Retinal pigment epithelial cell (primary cell): ENCODE data around the gene CFB.

Source experiments
- DNase-seq: peaks from one replicate; pipeline ENCODE4 v3.0.0-alpha.2; 2010; ENCODE audit warnings: low read depth
- H3K4me3 ChIP-seq: 2 replicates; pipeline ENCODE4 v1.5.1; 2011; ENCODE audit warnings: mild to moderate bottlenecking, low read length, control low read depth, moderate library complexity
- TF ChIP-seq, protein P1 (sequence below): conservative IDR thresholded peaks from 2 replicates; pipeline ENCODE4 v1.5.1; 2011; ENCODE audit warnings: low read depth, low read length, control low read depth, inconsistent platforms

CFB gene

DNA sequence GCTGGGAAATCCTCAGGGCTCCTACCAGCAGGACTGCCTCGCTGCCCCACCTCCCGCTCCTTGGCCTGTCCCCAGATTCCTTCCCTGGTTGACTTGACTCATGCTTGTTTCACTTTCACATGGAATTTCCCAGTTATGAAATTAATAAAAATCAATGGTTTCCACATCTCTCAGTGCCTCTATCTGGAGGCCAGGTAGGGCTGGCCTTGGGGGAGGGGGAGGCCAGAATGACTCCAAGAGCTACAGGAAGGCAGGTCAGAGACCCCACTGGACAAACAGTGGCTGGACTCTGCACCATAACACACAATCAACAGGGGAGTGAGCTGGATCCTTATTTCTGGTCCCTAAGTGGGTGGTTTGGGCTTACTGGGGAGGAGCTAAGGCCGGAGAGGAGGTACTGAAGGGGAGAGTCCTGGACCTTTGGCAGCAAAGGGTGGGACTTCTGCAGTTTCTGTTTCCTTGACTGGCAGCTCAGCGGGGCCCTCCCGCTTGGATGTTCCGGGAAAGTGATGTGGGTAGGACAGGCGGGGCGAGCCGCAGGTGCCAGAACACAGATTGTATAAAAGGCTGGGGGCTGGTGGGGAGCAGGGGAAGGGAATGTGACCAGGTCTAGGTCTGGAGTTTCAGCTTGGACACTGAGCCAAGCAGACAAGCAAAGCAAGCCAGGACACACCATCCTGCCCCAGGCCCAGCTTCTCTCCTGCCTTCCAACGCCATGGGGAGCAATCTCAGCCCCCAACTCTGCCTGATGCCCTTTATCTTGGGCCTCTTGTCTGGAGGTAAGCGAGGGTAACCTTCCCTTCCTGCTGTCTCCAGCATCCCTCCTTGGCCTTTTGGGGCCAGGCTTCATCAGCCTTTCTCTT, at the start of gene CFB:
Gene CFB, plus strand, starts transcription at position 589 of the 863 bp plus-strand sequence. Its CDS starts 127 bp downstream, at position 716.
- TF ChIP-seq, protein P1, sequence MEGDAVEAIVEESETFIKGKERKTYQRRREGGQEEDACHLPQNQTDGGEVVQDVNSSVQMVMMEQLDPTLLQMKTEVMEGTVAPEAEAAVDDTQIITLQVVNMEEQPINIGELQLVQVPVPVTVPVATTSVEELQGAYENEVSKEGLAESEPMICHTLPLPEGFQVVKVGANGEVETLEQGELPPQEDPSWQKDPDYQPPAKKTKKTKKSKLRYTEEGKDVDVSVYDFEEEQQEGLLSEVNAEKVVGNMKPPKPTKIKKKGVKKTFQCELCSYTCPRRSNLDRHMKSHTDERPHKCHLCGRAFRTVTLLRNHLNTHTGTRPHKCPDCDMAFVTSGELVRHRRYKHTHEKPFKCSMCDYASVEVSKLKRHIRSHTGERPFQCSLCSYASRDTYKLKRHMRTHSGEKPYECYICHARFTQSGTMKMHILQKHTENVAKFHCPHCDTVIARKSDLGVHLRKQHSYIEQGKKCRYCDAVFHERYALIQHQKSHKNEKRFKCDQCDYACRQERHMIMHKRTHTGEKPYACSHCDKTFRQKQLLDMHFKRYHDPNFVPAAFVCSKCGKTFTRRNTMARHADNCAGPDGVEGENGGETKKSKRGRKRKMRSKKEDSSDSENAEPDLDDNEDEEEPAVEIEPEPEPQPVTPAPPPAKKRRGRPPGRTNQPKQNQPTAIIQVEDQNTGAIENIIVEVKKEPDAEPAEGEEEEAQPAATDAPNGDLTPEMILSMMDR: no peak
- DNase-seq: peak; percentile 59
- H3K4me3 ChIP-seq: peak within 1 kb of the TSS; percentile 11

DNA sequence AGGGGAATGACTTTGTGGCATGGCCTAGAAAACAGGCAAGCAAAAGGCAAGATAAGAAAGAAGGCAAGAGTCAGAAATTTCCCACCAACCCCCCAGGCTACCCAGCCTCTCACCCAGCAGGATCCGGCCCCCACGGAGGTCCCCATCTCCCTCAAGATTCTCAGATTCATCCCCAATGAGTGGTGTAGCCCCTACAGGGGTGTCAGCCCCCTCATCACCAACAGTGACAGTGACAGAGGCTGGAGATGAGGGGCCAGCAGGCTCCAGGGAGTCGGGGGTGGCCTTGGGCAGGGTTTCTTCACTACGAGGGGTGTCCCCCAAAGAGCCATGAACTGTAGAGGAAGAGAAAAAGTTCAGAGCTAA, 49.4 kb upstream of the CFB start:
- TF ChIP-seq, protein P1: no peak
- peak overlapping the region; percentile 78 for H3K4me3 ChIP-seq
- no peak for DNase-seq

DNA sequence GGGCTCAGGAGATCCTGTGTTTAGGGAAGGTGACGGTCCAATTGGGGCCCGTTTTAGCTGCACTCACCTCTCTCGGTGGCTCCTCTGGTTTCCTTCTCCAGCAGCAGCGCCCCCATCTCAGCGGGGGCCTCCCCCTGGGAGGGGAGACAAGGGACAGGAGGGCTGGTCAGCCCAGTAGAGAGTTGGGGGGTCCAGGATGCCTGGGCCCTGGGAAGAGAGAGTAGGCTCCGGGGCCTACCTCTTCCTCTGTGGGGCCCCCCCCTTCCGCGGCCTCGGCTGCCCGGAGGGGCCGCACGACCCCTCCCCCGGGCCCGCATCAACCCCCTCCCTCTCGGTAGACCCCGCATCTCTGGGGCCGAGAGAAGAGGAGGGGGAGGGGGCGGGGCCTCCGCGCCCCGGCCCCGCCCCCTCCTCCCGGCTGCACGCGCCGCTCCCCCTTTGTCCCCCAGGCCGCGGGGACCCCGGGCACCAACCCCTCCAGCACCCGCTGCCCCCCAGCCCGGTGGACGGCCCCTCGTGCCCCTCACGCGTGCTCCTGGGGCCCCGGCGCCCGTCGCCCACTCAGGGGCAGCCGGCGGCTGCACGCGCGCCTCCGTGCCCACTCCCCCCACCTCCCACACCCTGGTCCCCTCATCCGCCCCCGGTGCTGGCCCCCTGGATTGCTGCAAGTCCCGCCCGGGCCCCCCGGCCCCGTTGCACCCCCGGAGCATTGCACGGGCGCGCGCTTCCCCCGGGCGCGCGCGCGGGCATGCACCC, 48.9 kb upstream of the CFB start:
- DNase-seq: no peak
- TF ChIP-seq, protein P1: no peak
- peak overlapping the region; percentile 78 for H3K4me3 ChIP-seq

DNA sequence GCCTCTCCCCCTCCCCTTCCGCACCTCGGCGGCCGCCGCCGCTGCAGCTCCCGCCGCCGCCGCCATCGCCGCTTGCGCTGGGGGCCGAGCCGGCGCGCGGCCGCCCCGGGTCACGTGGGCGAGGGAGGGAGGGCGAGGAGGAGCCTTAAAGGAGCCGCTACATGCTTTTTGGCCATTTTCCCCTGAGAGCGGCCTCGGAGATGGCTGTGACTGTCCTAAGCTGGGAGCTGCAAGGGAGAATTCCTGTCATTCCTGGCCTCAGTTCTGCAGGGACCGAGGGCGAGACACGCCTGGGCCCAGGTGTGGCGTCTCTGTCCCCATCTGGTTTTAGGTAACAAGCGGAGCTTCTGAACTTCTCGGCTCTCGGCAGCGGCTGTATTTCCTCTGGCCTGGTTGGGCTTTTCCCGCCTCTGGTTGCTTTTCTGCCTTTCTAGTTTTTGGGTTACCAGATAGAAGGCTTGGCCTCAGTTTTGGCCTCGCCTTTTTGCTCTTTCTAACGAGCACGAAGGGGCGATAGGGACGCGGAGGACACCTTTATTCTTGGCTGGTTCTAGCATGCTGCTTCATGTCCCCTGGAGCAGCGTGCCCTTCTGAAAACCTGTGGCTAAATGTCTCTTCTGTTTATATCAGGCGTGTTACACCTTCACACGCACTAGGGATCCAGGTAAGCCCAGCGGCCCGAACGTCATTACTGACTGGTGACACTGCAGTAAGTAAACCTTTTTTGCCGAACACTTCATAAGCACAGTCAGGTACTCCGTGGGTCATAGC, 48.1 kb upstream of the CFB start, which contains the start of gene EHMT2:
Gene EHMT2, minus strand, starts transcription at position 87 of the 771 bp plus-strand sequence. Its CDS starts 21 bp downstream, at position 66.
- no peak for DNase-seq
- peak within 1 kb of the TSS; percentile 78 for H3K4me3 ChIP-seq
- TF ChIP-seq, protein P1: no peak

DNA sequence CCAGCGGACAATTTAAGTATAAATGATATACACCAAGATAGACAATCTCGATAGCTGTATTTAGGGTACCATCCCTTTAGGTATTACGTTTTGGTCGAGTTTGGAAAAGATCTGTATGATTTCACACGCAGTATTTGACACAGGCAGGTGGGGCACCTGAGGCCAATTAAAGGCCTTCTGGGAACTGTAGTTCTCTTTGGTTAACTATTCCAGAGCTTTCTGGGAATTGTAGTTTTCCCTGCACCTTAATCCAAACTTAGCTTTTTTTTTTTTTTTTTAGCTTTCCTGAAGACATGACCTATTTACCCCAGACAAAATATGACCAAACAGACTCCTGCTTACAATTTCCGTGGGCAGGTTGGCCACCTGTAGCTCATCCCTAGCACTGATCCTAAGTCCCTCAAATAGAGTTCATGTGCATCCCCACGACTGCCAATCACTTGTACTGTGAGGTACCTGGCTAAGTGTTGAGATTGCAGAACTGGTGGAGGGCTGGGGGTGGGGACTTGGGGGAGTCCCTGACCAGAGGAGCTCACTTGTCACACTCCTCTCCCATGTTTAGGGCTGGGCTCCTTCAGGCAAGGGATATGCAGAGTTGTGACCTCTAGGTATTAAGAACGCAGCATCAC, 47.4 kb upstream of the CFB start:
- peak overlapping the region; percentile 78 for H3K4me3 ChIP-seq
- DNase-seq: no peak
- TF ChIP-seq, protein P1: peak; percentile 21

DNA sequence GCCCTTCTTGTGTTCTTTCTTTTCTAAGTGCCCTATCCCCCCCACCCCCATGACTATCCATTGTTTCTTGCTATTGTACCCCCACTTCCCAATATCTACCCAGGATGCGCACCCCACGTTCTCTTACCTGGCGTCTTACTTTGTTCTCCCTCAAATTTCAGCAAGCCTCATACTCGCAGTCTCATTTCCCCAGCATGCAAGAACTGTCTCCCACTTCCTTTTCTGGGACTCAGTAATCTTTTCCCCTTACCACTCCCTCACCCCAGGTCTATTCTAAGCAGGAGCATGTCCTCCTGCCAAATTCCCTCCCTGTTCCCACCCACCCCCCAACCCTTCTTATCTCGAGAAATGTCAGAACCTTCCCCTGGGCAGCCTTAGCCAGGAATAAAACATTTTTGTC, 46.7 kb upstream of the CFB start:
- no peak for DNase-seq
- H3K4me3 ChIP-seq: no peak overlapping the region
- TF ChIP-seq, protein P1: no peak
